Psoas muscle (tissue), 8 donors: Measurements from ENCODE around the gene MTUS2. TPM values are rescaled to one million over a fixed set of nuclear protein-coding genes. Genes with fewer than 3 reads are reported as not detected.
A peak's percentile ranks its signal among the peaks of the same experiment; 100 is the strongest.

Experiments used
- ATAC-seq, 4 donors: fragments of 200-7000 bp; cut with Tn5 transposase; one replicate each; pipeline ENCODE4 v1.9.1; 2020; ENCODE audit warnings: moderate library complexity in 3 of 4, mild to moderate bottlenecking in 2 of 4
- DNase-seq, 2 donors: peaks; one replicate each; pipeline ENCODE4 v3.0.0-alpha.2; 2020
- H3K27ac ChIP-seq: fragments of 200-600 bp; one replicate; pipeline ENCODE4 v1.8.0; 2022
- H3K27me3 ChIP-seq, 3 donors: fragments of 200-600 bp in 1 of 3; one replicate each; pipeline versions ENCODE4 v1.6.1 to v1.8.0; 2013 to 2022; ENCODE audit warnings: low read length in 2 of 3, mild to moderate bottlenecking in 2 of 3, moderate library complexity in 1 of 3; ENCODE audit not compliant: insufficient read depth in 3 of 3
- H3K36me3 ChIP-seq, 2 donors: fragments of 200-600 bp in 1 of 2; one replicate each; pipeline versions ENCODE4 v1.6.1 to v1.8.0; 2013 to 2022; ENCODE audit warnings: low read depth in 1 of 2, mild to moderate bottlenecking in 1 of 2, moderate library complexity in 1 of 2; ENCODE audit not compliant: insufficient read depth in 1 of 2
- H3K4me1 ChIP-seq: fragments of 200-600 bp; one replicate; pipeline ENCODE4 v1.8.0; 2022
- H3K4me3 ChIP-seq: fragments of 200-600 bp; one replicate; pipeline ENCODE4 v1.8.0; 2022; ENCODE audit warnings: mild to moderate bottlenecking
- H3K9me3 ChIP-seq: fragments of 200-600 bp; one replicate; pipeline ENCODE4 v1.8.0; 2022
- CTCF ChIP-seq: fragments of 200-600 bp; IDR thresholded peaks from one replicate; pipeline ENCODE4 v1.8.0; 2022; ENCODE audit warnings: antibody characterized with exemption
- WGBS, 3 donors: extraction: QIAGEN DNeasy Blood & Tissue Kit; methylation state at CpG; one replicate each; pipeline versions ENCODE4 v1.1.6 to v1.1.7; 2013; 5-methylcytosine and 5-hydroxymethylcytosine counted together
- intact Hi-C, 2 donors: fragments of 100-400 bp; cut with DNase I; formaldehyde crosslinking; loops; one replicate each; pipeline versions ENCODE4 v1.11.0 to v1.14.2; 2022
- polyA plus RNA-seq, 3 donors: library from polyadenylated mRNA; stranded (reverse); fragments of 200-250 nt; gene quantifications; one replicate each; pipeline ENCODE4 v1.2.3, GENCODE V29; 2013
- total RNA-seq, 4 donors: library from RNA; stranded (reverse); fragmentation: NEBNext Ultra II Directional in 2 of 4; extraction: Animal tissue kit (Norgen Biotek cat#: 25700) in 2 of 4; gene quantifications; one replicate each; pipeline versions ENCODE4 v1.2.1 to v1.2.4, GENCODE V29; 2021 to 2023
- donor health status: healthy with polysubstance abuse.
- donor health status: DM: no; HTN: no; CAD: no; lungs with moderate emphysema.
- donor health status: Bipolar disorder and iron deficiency.
- donor health status: healthy.
- donor health status: DM: yes; HTN: yes; CAD: no.
- donor health status: DM: no; HTN: no; CAD: no.
- donor health status: DM: no; HTN: no; CAD: no.
- donor health status: DM: yes; HTN: yes; CAD: no.

MTUS2 gene
- total and polyA plus RNA-seq, 7 donors, result 0.03 to 0.79 (median 0.14) TPM; not detected in 2

DNA sequence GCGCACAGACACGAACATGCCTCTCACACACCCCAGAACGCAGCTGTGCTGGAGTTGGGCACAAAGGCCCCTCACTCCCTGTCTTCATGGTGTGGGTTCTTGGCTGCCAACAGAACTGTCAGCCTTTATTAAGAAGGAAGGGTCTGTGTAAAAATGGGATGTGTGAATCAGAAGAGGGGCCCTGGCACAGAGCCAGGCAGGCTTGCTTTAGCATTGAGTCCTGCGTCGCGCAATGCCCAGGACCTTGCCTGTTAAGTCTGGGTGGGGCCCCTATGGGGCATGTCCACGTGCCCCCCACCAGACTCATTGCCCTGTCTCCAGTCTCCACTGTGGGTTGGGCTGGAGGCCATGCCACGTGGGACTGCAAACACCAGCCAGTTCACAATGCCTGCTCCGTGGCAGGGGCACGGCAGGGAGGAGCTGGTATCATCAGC lies 690.5 kb downstream of the MTUS2 start:
- TF ChIP-seq CTCF, result no peak
- Histone ChIP-seq H3K9me3 (no peaks in the 10 kb centered on the region), H3K36me3 (no peaks in the 10 kb centered on the region), H3K4me1 (peaks cover 5% of the 10 kb centered on the region), H3K27me3 (peaks cover 0 to 25% (median 4%) of the 10 kb centered on the region in 3 donors), H3K4me3 (no peak overlapping the region), H3K27ac (no peak overlapping the region)
- 83 to 88% (median 86%) methylated on average over 10 of the region's 10 CpGs for WGBS, 3 donors
- intact Hi-C loops, result no loop called here
- ATAC-seq (no peak), DNase-seq (peak in 1 of 2 donors; percentile 49)

DNA sequence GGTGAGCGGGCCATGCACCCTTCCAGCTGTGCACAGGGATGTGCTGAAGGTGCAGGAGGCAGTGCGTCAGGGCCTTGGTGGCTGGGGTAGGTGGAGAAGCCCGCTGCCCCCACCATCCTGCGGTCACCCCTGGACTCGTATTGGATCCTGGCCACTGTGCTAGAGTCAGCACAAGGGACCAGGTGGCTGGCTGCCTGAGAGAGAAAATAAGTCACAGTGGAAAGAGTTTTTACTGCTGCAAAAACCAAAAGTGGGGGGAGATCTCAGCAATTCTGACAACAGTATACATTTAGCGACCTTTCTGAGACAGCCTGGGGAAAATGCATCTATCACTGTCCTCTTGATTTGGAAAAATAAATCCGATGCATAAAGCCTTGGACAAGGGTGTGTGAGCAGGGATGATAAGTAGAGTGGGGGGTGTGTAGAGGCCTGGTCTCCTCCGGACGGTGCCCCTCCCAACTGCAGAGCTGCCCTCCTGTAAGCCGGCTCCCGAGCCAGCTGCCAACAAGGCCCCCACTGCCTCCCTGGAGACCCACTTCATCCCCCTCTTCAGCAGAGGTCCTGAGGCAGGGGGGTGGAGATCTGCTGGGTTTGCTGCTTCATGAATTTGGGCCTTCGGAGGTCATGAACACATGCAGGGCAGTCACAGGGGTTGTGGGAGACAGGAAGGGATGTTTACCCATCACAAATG lies 691.1 kb downstream of the MTUS2 start:
- no peak for ATAC-seq
- Histone ChIP-seq H3K27ac (no peak overlapping the region), H3K4me1 (peaks cover 5% of the 10 kb centered on the region), H3K4me3 (no peak overlapping the region), H3K27me3 (peaks cover 0 to 19% (median 0%) of the 10 kb centered on the region in 3 donors), H3K9me3 (no peaks in the 10 kb centered on the region), H3K36me3 (no peaks in the 10 kb centered on the region)
- WGBS, 3 donors, result 88 to 95% (median 91%) methylated on average over 12 of the region's 12 CpGs
- no peak for DNase-seq
- intact Hi-C loops, result no loop called here
- no peak for TF ChIP-seq CTCF

DNA sequence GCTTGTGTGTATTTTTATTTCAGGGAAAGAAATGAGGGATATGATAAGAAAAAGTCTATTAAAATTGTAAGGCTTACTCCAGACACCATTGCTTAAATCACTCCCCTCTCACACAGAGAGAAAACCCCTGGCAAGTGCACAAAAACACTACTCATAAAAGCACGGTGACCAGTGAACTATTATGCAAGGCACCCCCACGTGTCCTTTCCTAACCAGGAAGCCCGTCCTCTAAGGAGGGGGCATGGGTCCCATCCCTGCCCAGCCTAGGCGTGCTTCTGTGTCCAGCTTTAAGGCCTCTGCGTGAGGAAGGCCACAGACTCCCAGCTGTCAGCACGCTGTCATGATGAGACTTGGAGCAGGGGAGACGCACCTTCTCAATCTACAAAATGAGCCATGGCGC lies 691.8 kb downstream of the MTUS2 start:
- intact Hi-C loops, result no loop called here
- Histone ChIP-seq H3K27ac (no peak overlapping the region), H3K36me3 (no peaks in the 10 kb centered on the region), H3K9me3 (no peaks in the 10 kb centered on the region), H3K4me3 (no peak overlapping the region), H3K4me1 (peaks cover 5% of the 10 kb centered on the region), H3K27me3 (peaks cover 0 to 16% (median 0%) of the 10 kb centered on the region in 3 donors)
- 77 to 85% (median 82%) methylated on average over 8 of the region's 8 CpGs for WGBS, 3 donors
- TF ChIP-seq CTCF, result no peak
- DNase-seq, result peak in 1 of 2 donors; percentile 52
- no peak for ATAC-seq

DNA sequence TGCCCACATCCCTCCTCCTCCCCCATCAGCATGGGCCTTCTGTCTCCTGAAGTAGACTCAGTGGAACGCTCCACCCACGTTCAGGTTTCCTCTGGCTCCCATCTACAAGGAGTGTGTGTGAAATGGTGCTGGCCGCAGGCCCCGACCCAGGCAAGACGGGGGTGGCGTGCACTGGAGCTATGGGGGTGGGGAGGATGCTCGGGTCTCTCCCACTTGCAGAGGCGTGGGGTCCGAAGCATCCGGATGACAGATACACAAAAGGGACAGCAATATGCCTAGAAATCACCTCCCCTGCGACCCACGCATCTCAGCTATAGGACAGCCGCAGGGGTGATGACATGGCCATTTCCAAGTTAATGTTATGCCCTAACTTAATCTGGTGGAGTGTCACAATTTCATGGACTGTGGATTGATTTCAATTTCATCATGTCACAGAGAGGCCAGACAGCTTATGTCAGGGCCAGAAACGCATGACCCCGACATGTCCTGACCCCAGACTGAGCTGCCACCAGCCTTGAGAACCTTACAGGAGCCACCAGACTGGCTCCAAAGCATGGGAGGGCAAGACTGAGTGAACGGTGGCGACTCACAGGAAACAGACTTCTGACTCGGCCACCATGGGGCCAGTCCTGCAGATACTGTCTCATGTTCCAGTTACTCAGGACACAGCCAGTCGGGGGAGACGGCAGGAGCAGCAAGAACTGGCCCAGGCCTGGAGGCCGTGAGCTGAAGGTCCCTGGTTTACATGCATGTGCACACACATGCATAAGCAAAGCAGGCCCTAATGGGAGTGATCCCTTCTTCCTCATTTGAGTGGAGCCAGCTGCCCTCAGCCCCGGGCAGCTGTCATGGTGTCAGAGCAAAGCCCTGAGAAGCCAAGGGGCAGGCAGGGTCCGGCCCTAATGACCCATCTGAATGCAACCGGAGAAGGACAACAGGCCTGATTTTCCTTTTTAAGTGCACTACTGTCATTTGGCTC lies 693.2 kb downstream of the MTUS2 start:
- H3K27me3 ChIP-seq, result peaks cover 0 to 11% (median 0%) of the 10 kb centered on the region in 3 donors
- 81 to 91% (median 84%) methylated on average over 24 of the region's 24 CpGs for whole genome bisulfite sequencing, 3 donors
- H3K27ac ChIP-seq, result no peak overlapping the region
- no peak for TF ChIP-seq CTCF
- no peaks in the 10 kb centered on the region for H3K9me3 ChIP-seq
- no peaks in the 10 kb centered on the region for H3K4me1 ChIP-seq
- H3K4me3 ChIP-seq, result no peak overlapping the region
- intact Hi-C loops, result no loop called here
- peak in 1 of 2 donors; percentile 29 for DNase-seq
- no peak for ATAC-seq
- no peaks in the 10 kb centered on the region for H3K36me3 ChIP-seq
